Mucosa of gallbladder (tissue), 1 donor: Measurements from ENCODE around the gene KCP. TPM values are rescaled to one million over a fixed set of nuclear protein-coding genes. Genes with fewer than 3 reads are reported as not detected.

Source experiments
- DNase-seq: peaks from one replicate; pipeline ENCODE4 v3.0.0-alpha.2; 2020; ENCODE audit warnings: low spot score
- total RNA-seq: library from RNA; stranded (reverse); gene quantifications from one replicate; pipeline ENCODE4 v1.2.1, GENCODE V29; 2021
- donor health status: DM: no; HTN: no; CAD: no.

Gene KCP
- total RNA-seq, 1 donor from 2014 or later: 5.2 TPM

DNA sequence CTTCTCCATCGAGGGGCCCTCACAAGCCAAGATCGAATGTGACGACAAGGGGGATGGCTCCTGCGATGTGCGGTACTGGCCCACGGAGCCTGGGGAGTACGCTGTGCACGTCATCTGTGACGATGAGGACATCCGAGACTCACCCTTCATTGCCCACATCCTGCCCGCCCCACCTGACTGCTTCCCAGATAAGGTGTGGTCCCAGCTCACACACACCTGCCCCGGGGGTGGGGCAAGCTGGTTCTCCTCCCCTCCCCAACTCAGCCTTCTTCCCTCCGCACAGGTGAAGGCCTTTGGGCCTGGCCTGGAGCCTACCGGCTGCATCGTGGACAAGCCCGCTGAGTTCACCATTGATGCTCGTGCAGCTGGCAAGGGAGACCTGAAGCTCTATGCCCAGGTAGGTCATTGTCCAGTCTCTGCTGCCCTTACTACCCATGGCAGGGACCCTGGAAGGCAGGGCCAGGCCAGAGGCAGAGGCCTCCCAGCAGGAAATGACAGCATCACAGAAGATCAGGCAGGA lies 69.3 kb downstream of the KCP start:
- no peak for DNase-seq

DNA sequence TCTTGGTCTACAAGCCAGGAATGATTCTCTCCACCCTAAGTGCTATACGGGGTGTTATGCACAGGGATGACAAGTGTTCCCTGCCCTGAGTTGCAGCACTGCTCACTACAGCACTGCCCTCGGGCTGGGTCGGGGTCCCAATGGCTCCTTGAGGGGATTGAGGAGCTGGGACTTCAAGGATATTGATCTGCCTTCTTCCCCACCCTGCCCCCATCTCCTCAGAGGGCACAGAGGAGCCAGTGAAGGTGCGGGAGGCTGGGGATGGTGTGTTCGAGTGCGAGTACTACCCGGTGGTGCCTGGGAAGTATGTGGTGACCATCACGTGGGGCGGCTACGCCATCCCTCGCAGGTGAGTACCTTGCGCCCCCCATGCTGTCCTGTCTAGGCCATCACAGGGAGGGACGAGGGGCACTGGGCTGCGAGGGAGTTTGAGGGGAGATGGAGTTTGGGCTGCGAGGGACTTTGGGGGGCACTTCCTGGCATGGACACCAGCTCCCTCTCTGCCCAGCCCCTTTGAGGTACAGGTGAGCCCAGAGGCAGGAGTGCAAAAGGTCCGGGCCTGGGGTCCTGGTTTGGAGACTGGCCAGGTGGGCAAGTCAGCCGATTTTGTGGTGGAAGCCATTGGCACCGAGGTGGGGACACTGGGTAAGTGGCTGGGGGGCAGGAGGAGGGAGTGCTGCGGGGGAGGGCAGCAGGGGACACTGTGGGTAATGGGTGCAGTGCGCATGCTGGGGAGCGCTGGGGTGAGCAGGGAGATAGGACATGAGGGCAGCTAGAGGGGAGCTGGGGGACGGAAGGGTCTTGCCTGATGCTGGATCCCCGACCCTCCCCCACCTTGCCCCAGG lies 70.0 kb downstream of the KCP start:
- DNase-seq: no peak

- no peak for DNase-seq
Measured at GRCh38 chr7:128839751-128840177, 70.7 kb downstream of the KCP start.

DNA sequence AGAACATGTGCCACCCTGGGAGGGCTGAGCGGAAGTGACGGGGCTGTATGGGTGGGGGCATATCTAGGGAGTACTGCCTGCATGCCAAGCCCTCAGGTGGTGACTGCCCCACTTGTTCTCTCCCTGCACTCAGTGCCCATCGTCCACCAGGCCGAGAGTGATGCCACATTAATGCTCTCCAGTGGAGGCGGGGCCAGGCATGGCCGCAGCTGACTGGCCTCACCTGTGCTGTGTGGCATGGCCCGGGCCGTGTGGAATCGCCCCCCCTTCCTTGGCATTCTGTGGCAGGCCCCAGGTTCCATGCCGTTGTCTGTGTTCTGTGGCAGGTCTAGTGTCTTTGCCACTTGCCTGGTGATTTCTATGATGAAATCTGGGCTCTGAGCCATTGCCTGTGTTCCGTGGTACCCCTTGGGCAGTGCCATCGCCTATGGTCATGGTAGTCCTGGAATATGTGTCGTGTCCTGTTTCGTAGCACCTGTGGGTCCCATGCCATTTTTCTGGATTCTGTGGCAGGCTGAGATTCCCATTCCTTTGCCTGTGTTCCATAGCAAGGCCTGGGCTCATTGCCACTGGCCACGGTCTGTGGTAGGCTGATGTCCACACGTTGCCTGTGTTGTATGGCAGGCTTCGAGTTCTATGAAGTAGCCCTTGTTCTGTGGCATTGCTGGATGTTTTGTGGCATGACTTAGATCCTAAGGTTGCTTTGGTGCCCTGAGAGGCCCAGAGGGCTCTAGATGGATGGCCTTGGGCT lies 71.4 kb downstream of the KCP start:
- DNase-seq: no peak

- DNase-seq: no peak
Measured at GRCh38 chr7:128838109-128838779, 72.3 kb downstream of the KCP start.

GRCh38 chr7:128837521-128837921 lies 73.0 kb downstream of the KCP start:
- no peak for DNase-seq

- DNase-seq: no peak
Measured at GRCh38 chr7:128836729-128837348, 73.7 kb downstream of the KCP start.

DNA sequence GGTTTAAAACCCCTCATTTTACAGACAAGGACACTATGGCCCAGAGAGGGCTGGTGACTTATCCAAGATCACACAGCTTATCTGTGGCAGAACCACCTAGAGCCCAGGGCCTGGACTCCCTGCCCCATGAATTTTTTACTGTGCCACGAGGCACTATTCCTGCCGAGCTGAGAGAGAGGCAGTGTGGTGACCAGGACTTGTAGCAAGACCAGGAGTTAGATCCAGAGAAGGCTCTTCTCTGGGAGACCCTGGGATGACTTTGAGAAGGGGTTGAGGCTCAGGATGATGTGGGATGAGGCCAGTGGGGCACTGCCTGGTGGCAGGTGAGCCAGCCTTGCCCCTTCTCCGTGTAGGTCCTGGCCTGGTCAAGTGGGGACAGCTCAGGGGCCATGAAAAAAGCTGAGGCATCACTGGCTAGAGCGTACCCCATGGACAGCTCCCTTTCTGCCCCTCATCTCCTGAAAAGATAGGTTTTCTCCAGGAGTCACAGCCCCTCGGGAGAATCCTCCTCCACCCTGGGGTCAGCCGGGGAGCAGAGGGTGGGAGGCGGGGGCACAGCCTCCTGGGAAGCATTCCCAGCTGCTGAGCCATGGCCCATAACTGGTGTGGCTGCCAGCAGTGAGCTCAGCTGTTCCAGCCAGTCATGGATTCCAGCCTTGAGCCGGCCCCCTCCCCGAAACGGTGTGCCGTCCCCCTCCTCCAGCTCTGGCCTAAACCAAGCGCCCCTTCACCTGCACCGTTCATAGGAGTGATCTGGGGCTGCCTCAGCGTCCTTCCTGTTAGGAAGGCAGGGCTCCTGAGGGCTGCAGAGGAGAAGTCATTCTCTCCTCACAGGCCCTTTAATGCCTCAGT lies 74.5 kb downstream of the KCP start:
- no peak for DNase-seq

DNA sequence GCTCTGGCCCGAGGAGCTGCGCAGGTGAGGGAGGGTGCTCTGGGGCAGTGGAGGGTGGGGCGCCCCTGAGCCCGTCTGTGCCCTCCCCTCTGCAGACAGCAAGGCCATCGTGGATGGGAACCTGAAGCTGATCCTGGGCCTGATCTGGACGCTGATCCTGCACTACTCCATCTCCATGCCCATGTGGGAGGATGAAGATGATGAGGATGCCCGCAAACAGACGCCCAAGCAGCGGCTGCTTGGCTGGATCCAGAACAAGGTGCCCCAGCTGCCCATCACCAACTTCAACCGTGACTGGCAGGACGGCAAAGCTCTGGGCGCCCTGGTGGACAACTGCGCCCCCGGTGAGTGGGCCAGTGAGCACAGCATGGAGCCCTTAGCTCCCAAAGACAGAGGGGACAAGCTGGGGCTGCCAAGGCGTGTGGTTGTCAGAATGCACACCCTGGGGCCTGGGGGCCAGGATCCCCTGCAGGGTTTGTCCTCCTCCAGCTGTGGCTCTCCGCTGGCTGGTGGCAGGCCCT lies 75.2 kb downstream of the KCP start:
- DNase-seq: no peak

- DNase-seq: no peak
Measured at GRCh38 chr7:128833946-128834325, 76.6 kb downstream of the KCP start.

DNA sequence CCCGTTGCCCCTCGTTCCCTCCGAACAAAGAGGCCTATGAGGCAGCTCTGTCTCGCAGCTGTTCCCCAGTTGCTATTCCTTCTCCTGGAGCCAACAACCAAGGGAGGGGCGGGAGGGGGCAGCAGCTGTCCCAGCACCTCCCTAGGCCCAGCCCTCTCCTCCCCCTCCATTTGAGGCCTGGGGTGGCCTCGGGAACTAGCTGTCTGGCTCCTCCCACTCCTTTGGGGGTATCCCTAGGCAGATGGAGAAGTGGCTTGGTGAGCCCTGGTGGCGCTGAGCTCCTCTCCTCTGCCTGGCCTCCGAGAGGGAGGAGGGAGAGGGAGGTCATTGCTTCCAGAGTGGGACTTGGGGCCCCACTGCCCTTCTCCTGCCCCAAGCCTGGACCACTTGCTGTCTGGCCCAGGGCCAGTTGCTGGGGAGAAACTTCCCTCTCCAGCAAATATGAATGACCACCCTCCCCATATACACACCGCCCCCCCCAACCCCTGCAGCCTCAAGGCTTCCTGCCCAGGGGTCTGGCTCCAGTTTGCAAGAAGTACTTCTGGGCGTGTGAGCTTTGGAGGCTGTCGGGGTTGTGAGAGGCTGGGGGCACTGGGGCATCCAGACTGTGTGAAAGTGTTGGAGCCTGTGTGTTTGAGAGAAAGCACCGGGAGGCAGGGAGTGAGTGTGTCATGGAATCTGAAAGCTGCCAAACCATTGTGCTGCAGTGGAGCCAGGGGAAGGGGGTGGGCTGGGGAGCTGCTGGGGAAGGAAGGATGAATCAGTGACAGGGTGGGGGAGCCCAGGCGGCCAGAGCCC lies 77.2 kb downstream of the KCP start:
- no peak for DNase-seq

DNA sequence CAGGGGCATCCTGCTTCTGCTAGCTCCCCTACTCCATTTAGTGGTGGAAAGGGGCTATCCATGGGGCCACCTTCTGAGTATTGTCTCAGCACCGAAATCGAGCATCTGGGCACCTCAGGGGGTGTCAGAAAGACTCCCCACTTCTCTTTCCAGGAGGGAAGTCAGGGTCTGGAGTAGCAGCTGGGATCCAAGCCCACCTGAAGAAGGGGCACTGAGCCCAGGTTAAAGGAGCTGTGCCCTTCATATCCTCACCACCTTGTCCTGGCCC lies 77.7 kb downstream of the KCP start:
- DNase-seq: no peak

- DNase-seq: no peak
Measured at GRCh38 chr7:128831994-128832879, 78.3 kb downstream of the KCP start.

GRCh38 chr7:128831178-128831993 lies 79.1 kb downstream of the KCP start:
- no peak for DNase-seq

DNA sequence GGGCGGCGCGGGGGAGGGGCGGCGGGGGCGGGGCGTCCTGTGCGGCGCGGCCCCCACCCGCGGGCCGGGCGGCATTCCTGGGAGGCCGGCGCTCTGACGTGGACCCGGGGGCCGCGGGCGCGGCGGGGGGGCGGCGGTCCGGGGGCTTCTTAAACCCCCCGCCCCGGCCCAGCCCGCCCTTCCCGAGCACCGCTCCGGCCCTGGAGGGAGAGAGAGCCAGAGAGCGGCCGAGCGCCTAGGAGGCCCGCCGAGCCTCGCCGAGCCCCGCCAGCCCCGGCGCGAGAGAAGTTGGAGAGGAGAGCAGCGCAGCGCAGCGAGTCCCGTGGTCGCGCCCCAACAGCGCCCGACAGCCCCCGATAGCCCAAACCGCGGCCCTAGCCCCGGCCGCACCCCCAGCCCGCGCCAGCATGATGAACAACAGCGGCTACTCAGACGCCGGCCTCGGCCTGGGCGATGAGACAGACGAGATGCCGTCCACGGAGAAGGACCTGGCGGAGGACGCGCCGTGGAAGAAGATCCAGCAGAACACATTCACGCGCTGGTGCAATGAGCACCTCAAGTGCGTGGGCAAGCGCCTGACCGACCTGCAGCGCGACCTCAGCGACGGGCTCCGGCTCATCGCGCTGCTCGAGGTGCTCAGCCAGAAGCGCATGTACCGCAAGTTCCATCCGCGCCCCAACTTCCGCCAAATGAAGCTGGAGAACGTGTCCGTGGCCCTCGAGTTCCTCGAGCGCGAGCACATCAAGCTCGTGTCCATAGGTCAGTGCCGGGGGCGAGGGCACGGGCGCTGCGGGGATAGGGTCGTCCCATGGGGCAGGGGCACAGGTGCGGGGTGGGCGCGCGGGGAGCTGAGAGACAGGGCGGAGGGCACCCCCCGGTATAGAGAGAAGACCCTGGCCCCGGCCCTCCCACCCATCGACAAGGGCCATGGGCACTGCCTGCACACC lies 80.0 kb downstream of the KCP start, which contains the start of gene FLNC:
FLNC (plus strand) TSS at position 176 of the 947 bp plus-strand sequence; CDS start at position 408, 232 bp downstream.
- peak; percentile 40 for DNase-seq

GRCh38 chr7:128829391-128830166 lies 80.9 kb downstream of the KCP start:
- peak; percentile 50 for DNase-seq
